HCT116 (cell line): ENCODE results near the gene MTERF4. TPM values are rescaled to one million over a fixed set of nuclear protein-coding genes. Genes with fewer than 3 reads are reported as not detected.

Experiments
- ATAC-seq: fragments of 200-7000 bp; cut with Tn5 transposase; 2 replicates; pipeline ENCODE4 v1.9.1; 2020; ENCODE audit warnings: mild to moderate bottlenecking, moderate library complexity
- BruUV-seq: library from RNA; stranded (reverse); fragments of 400-500 nt; replicated peaks from 2 replicates; lab custom pipeline; 2021; lab: Mats Ljungman, UMichigan
- CTCF ChIA-PET: fragments of 300-600 bp; sonication (Branson Sonifier 250); formaldehyde crosslinking; loops from one replicate; lab custom pipeline; 2021; ENCODE audit warnings: antibody characterized with exemption; lab: Charles Lee
- POLR2A ChIA-PET: fragments of 300-600, 350-600 bp; sonication (Branson Sonifier 250); formaldehyde crosslinking; loops from one replicate; lab custom pipeline; 2021; ENCODE audit warnings: antibody characterized with exemption; lab: Charles Lee
- RAD21 ChIA-PET, 2 experiments: fragments of 300-600 bp; sonication (Branson Sonifier 250); formaldehyde crosslinking; loops; one replicate each; lab custom pipeline; 2023; ENCODE audit warnings: low total read pairs in 2 of 2; ENCODE audit not compliant: uncharacterized antibody in 2 of 2, unreplicated experiment in 2 of 2, low non-redundant PET in 1 of 2; lab: Charles Lee
- DNase-seq: peaks from one replicate; pipeline ENCODE4 v3.0.0-alpha.2; 2010; ENCODE audit warnings: low read depth, low spot score
- H2AFZ ChIP-seq: fragments of 200-600 bp; shearing (Covaris generic), sonication (generic); 2 replicates; pipeline ENCODE4 v1.6.1; 2017; ENCODE audit warnings: low read depth, mixed run types, mixed read lengths, antibody characterized with exemption, low read length; ENCODE audit not compliant: poor library complexity, severe bottlenecking
- H3K27ac ChIP-seq: 2 replicates; pipeline ENCODE4 v1.5.1; 2012; ENCODE audit warnings: low read depth, low read length
- H3K27me3 ChIP-seq: fragments of 200-600 bp; sonication (generic); 2 replicates; pipeline ENCODE4 v1.6.1; 2016; ENCODE audit warnings: mixed run types, low read length, mixed read lengths; ENCODE audit not compliant: insufficient read depth
- H3K36me3 ChIP-seq, 2 experiments: fragments of 200-500 bp in 1 of 2; fragments of 200-600 bp in 1 of 2; sonication (Bioruptor generic) in 1 of 2; sonication (generic) in 1 of 2; 2 replicates each; pipeline versions ENCODE4 v1.5.1 to v1.6.1; 2014 to 2016; ENCODE audit warnings: low read length in 2 of 2, inconsistent platforms in 1 of 2, mixed read lengths in 1 of 2, mixed run types in 1 of 2; ENCODE audit not compliant: insufficient read depth in 2 of 2, control insufficient read depth in 1 of 2
- H3K4me1 ChIP-seq, 2 experiments: fragments of 200-600 bp in 1 of 2; sonication (generic) in 1 of 2; 2 replicates each; pipeline versions ENCODE4 v1.5.1 to v1.6.1; 2012 to 2017; ENCODE audit warnings: low read length in 2 of 2, inconsistent platforms in 1 of 2, mild to moderate bottlenecking in 1 of 2, mixed read lengths in 1 of 2, mixed run types in 1 of 2, moderate library complexity in 1 of 2; ENCODE audit not compliant: insufficient read depth in 2 of 2, control insufficient read depth in 1 of 2
- H3K4me2 ChIP-seq: fragments of 200-600 bp; sonication (generic); 2 replicates; pipeline ENCODE4 v1.6.1; 2017; ENCODE audit warnings: mixed run types, low read length, mixed read lengths
- H3K4me3 ChIP-seq, 2 experiments: fragments of 200-600 bp in 1 of 2; sonication (generic) in 1 of 2; replicated peaks in 1 of 2; 2 replicates each; pipeline ENCODE4 v1.5.1; 2011 to 2016; ENCODE audit warnings: low read length in 2 of 2, control low read depth in 1 of 2, low read depth in 1 of 2, mild to moderate bottlenecking in 1 of 2, mixed read lengths in 1 of 2, mixed run types in 1 of 2
- H3K79me2 ChIP-seq: fragments of 200-600 bp; sonication (generic); 2 replicates; pipeline ENCODE4 v1.6.1; 2017; ENCODE audit warnings: mild to moderate bottlenecking, mixed run types, low read length, moderate library complexity, mixed read lengths; ENCODE audit not compliant: insufficient read depth
- H3K9ac ChIP-seq: fragments of 200-600 bp; sonication (generic); 2 replicates; pipeline ENCODE4 v1.6.1; 2016; ENCODE audit warnings: low read length, mixed read lengths
- H3K9me2 ChIP-seq: fragments of 200-600 bp; sonication (generic), shearing (Covaris generic); 2 replicates; pipeline ENCODE4 v1.6.1; 2017; ENCODE audit warnings: mixed run types, mild to moderate bottlenecking, moderate library complexity; ENCODE audit not compliant: insufficient read depth
- H3K9me3 ChIP-seq, 2 experiments: fragments of 200-500 bp in 1 of 2; fragments of 200-600 bp in 1 of 2; sonication (Bioruptor generic) in 1 of 2; sonication (generic) in 1 of 2; 2 replicates each; pipeline ENCODE4 v1.6.1; 2014 to 2017; ENCODE audit warnings: low read length in 2 of 2, mixed read lengths in 2 of 2, inconsistent platforms in 1 of 2, low read depth in 1 of 2, mild to moderate bottlenecking in 1 of 2, mixed run types in 1 of 2, moderate library complexity in 1 of 2; ENCODE audit not compliant: control insufficient read depth in 1 of 2, insufficient read depth in 1 of 2
- H4K20me1 ChIP-seq: fragments of 200-600 bp; sonication (generic), shearing (Covaris generic); 2 replicates; pipeline ENCODE4 v1.6.1; 2017; ENCODE audit warnings: mixed run types, mild to moderate bottlenecking, moderate library complexity; ENCODE audit not compliant: insufficient read depth
- CBX3 ChIP-seq: IDR thresholded peaks from 2 replicates; pipeline ENCODE4 v1.6.1; 2012; ENCODE audit warnings: low read depth
- CEBPB ChIP-seq: IDR thresholded peaks from 2 replicates; pipeline ENCODE4 v1.6.1; 2012; ENCODE audit warnings: low read depth
- CTCF ChIP-seq, 3 experiments: fragments of 200-600 bp in 1 of 3; sonication (generic) in 1 of 3; IDR thresholded peaks in 2 of 3; conservative IDR thresholded peaks in 1 of 3; 2 replicates each; pipeline ENCODE4 v1.5.1; 2012 to 2017; ENCODE audit warnings: low read depth in 2 of 3, low read length in 2 of 3, antibody characterized with exemption in 1 of 3, borderline replicate concordance in 1 of 3, control low read depth in 1 of 3, mild to moderate bottlenecking in 1 of 3, mixed read lengths in 1 of 3, mixed run types in 1 of 3, moderate library complexity in 1 of 3; ENCODE audit not compliant: insufficient read depth in 1 of 3
- EGR1 ChIP-seq: IDR thresholded peaks from 2 replicates; pipeline ENCODE4 v1.6.1; 2012; ENCODE audit warnings: low read depth
- ELF1 ChIP-seq: IDR thresholded peaks from 2 replicates; pipeline ENCODE4 v1.6.1; 2012; ENCODE audit warnings: low read depth, borderline replicate concordance
- EZH2phosphoT487 ChIP-seq: fragments of 200-600 bp; IDR thresholded peaks from 2 replicates; pipeline ENCODE4 v1.6.1; 2018; ENCODE audit warnings: antibody characterized with exemption, borderline replicate concordance
- FOSL1 ChIP-seq: IDR thresholded peaks from 2 replicates; pipeline ENCODE4 v1.6.1; 2012; ENCODE audit warnings: low read depth
- MAX ChIP-seq: IDR thresholded peaks from 2 replicates; pipeline ENCODE4 v1.6.1; 2012
- RAD21 ChIP-seq: IDR thresholded peaks from 2 replicates; pipeline ENCODE4 v1.6.1; 2012; ENCODE audit warnings: low read depth, mild to moderate bottlenecking
- SRF ChIP-seq: IDR thresholded peaks from 2 replicates; pipeline ENCODE4 v1.6.1; 2012; ENCODE audit warnings: low read depth
- TCF7L2 ChIP-seq: IDR thresholded peaks from 2 replicates; pipeline ENCODE4 v1.7.0; 2011; ENCODE audit warnings: borderline replicate concordance, inconsistent platforms; ENCODE audit not compliant: insufficient read depth, insufficient read length; ENCODE audit errors: extremely low read depth
- YY1 ChIP-seq: IDR thresholded peaks from 2 replicates; pipeline ENCODE4 v1.6.1; 2011; ENCODE audit warnings: low read length, low read depth, moderate library complexity, mild to moderate bottlenecking; ENCODE audit not compliant: insufficient replicate concordance; ENCODE audit errors: extremely low read depth
- ZBTB33 ChIP-seq: IDR thresholded peaks from 2 replicates; pipeline ENCODE4 v1.6.1; 2011; ENCODE audit warnings: mild to moderate bottlenecking, low read length, moderate library complexity; ENCODE audit not compliant: insufficient replicate concordance; ENCODE audit errors: extremely low read depth
- ZFX ChIP-seq: fragments of 450-650 bp; IDR thresholded peaks from 2 replicates; pipeline ENCODE4 v1.6.1; 2017
- ZNF274 ChIP-seq: fragments of 200-500 bp; sonication (Bioruptor generic); IDR thresholded peaks from 2 replicates; pipeline ENCODE4 v1.6.1; 2014; ENCODE audit warnings: mild to moderate bottlenecking, low read depth, low read length, inconsistent platforms
- intact Hi-C: fragments of 100-400 bp; cut with micrococcal nuclease; formaldehyde crosslinking; loops from 2 replicates; pipeline ENCODE4 v1.10.0; 2022
- total RNA-seq: library from RNA; stranded (reverse); gene quantifications from one replicate; pipeline ENCODE4 v1.2.1, GENCODE V29; 2021; ENCODE audit not compliant: unreplicated experiment

Gene MTERF4
- total RNA-seq, 1 experiment from 2014 or later: 25.5 TPM

GRCh38 chr2:241133436-241133820, 31.3 kb upstream of the MTERF4 start:
- intact Hi-C loops: no loop called here
- BruUV-seq: no TSS peak
- no peak overlapping the region for H3K27ac ChIP-seq
- ChIA-PET RAD21 (no interaction called here), CTCF (no interaction called here), POLR2A (no interaction called here)
- peaks cover 2 to 3% of the 10 kb centered on the region in 2 experiments; a peak in 3 of 4 replicates for H3K36me3 ChIP-seq
- no peaks in the 10 kb centered on the region for H3K4me1 ChIP-seq
- H3K9me2 ChIP-seq: no peaks in the 10 kb centered on the region
- no peak for ATAC-seq
- no peak overlapping the region for H3K4me3 ChIP-seq
- no peaks in the 10 kb centered on the region for H3K9me3 ChIP-seq
- H3K4me2 ChIP-seq: no peak overlapping the region
- H4K20me1 ChIP-seq: no peaks in the 10 kb centered on the region
- DNase-seq: no peak
- no peaks in the 10 kb centered on the region for H3K27me3 ChIP-seq
- no peaks in the 10 kb centered on the region for H3K79me2 ChIP-seq
- TF ChIP-seq TCF7L2: no peak
- no peak for TF ChIP-seq CBX3
- TF ChIP-seq, all 23 proteins: peak for 0
- Histone ChIP-seq H3K9ac (no peak overlapping the region), H2AFZ (no peak overlapping the region)

- DNase-seq (no peak), ATAC-seq (no peak)
- Histone ChIP-seq H3K27me3 (no peaks in the 10 kb centered on the region), H3K27ac (no peak overlapping the region), H3K9me2 (no peaks in the 10 kb centered on the region), H4K20me1 (no peaks in the 10 kb centered on the region), H3K4me1 (no peaks in the 10 kb centered on the region), H3K4me3 (no peak overlapping the region), H3K9ac (no peak overlapping the region), H3K79me2 (no peaks in the 10 kb centered on the region), H3K9me3 (no peaks in the 10 kb centered on the region), H2AFZ (no peak overlapping the region), H3K36me3 (peaks cover 2 to 3% of the 10 kb centered on the region in 2 experiments; a peak in 3 of 4 replicates), H3K4me2 (no peak overlapping the region)
- no TSS peak for BruUV-seq
- intact Hi-C loops: no loop called here
- ChIA-PET RAD21 (no interaction called here), CTCF (no interaction called here), POLR2A (no interaction called here)
- TF ChIP-seq CTCF (IDR thresholded peaks at IDR 0.05 in 2 of 3, conservative IDR thresholded peaks at IDR 0.05 in 1 of 3; ENCODE audit: borderline replicate concordance in 1 of 3, insufficient read depth in 1 of 3, low read depth in 2 of 3, low read length in 2 of 3) (no peak), ZNF274 (no peak), SRF (no peak), YY1 (no peak), EGR1 (no peak), ZBTB33 (no peak), TCF7L2 (no peak), ZFX (no peak), EZH2phosphoT487 (no peak), CEBPB (no peak), MAX (no peak), ELF1 (no peak), FOSL1 (no peak), RAD21 (no peak)
Measured at GRCh38 chr2:241132538-241133435, 30.7 kb upstream of the MTERF4 start.
